ENCODE measurements around the gene ALX3. TPM values are rescaled to one million over a fixed set of nuclear protein-coding genes. Genes with fewer than 3 reads are reported as not detected.

The ALX3 gene
- polyA plus RNA-seq, 4 donors = 0.09 TPM; not detected in 3

- no peak overlapping the region for H3K4me3 ChIP-seq (ENCODE audit: low read depth in 1 of 3, low read length in 3 of 3)
- no peaks in the 10 kb centered on the region for H3K4me1 ChIP-seq (ENCODE audit: control insufficient read depth in 3 of 3, insufficient read depth in 2 of 3, low read depth in 1 of 3, low read length in 2 of 3)
- no peak for DNase-seq
- H3K9me3 ChIP-seq (ENCODE audit: control insufficient read depth in 2 of 2, insufficient read depth in 1 of 2, low read depth in 1 of 2, low read length in 1 of 2) = no peaks in the 10 kb centered on the region
- H3K27ac ChIP-seq (ENCODE audit: low read depth in 1 of 3, low read length in 2 of 3) = no peak overlapping the region
- peaks cover 0 to 54% (median 4%) of the 10 kb centered on the region in 3 donors for H3K27me3 ChIP-seq (ENCODE audit: control insufficient read depth in 3 of 3, insufficient read depth in 3 of 3, low read length in 3 of 3)
- 80 to 87% (median 81%) methylated on average over 3 of the region's 3 CpGs for WGBS, 3 donors
- no peak for FAIRE-seq
- H3K36me3 ChIP-seq (ENCODE audit: control insufficient read depth in 3 of 3, insufficient read depth in 2 of 3, low read depth in 1 of 3, low read length in 3 of 3) = no peaks in the 10 kb centered on the region
Measured at GRCh38 chr1:110076789-110077500, 6.5 kb upstream of the ALX3 start.

GRCh38 chr1:110074166-110074565 lies 3.7 kb upstream of the ALX3 start:
- 67 to 83% (median 69%) methylated on average over 4 of the region's 4 CpGs for WGBS, 3 donors

GRCh38 chr1:110070282-110070669 lies 196 bp downstream of the ALX3 start:
- peak in 1 of 2 donors; percentile 22 for DNase-seq
- H3K27me3 ChIP-seq (ENCODE audit: control insufficient read depth in 3 of 3, insufficient read depth in 3 of 3, low read length in 3 of 3) = peaks cover 13 to 80% (median 57%) of the 10 kb centered on the region in 3 donors
- no peaks in the 10 kb centered on the region for H3K36me3 ChIP-seq (ENCODE audit: control insufficient read depth in 3 of 3, insufficient read depth in 2 of 3, low read depth in 1 of 3, low read length in 3 of 3)
- no peak overlapping the region for H3K27ac ChIP-seq (ENCODE audit: low read depth in 1 of 3, low read length in 2 of 3)
- H3K9me3 ChIP-seq (ENCODE audit: control insufficient read depth in 2 of 2, insufficient read depth in 1 of 2, low read depth in 1 of 2, low read length in 1 of 2) = no peaks in the 10 kb centered on the region
- FAIRE-seq = no peak
- 1 to 3% (median 2%) methylated on average over 34 to 52 of the region's 52 CpGs for WGBS, 3 donors
- peaks cover 0 to 3% (median 0%) of the 10 kb centered on the region in 3 donors for H3K4me1 ChIP-seq (ENCODE audit: control insufficient read depth in 3 of 3, insufficient read depth in 2 of 3, low read depth in 1 of 3, low read length in 2 of 3)
- peak overlapping the region in 1 of 3 donors; percentile 29 for H3K4me3 ChIP-seq (ENCODE audit: low read depth in 1 of 3, low read length in 3 of 3)

More at GRCh38 chr1:110074166-110074565, 3.7 kb upstream of the ALX3 start:
- Histone ChIP-seq H3K9me3 (ENCODE audit: control insufficient read depth in 2 of 2, insufficient read depth in 1 of 2, low read depth in 1 of 2, low read length in 1 of 2) (no peaks in the 10 kb centered on the region), H3K4me3 (ENCODE audit: low read depth in 1 of 3, low read length in 3 of 3) (no peak overlapping the region), H3K36me3 (ENCODE audit: control insufficient read depth in 3 of 3, insufficient read depth in 2 of 3, low read depth in 1 of 3, low read length in 3 of 3) (no peaks in the 10 kb centered on the region), H3K4me1 (ENCODE audit: control insufficient read depth in 3 of 3, insufficient read depth in 2 of 3, low read depth in 1 of 3, low read length in 2 of 3) (no peaks in the 10 kb centered on the region), H3K27me3 (ENCODE audit: control insufficient read depth in 3 of 3, insufficient read depth in 3 of 3, low read length in 3 of 3) (peaks cover 5 to 66% (median 23%) of the 10 kb centered on the region in 3 donors), H3K27ac (ENCODE audit: low read depth in 1 of 3, low read length in 2 of 3) (no peak overlapping the region)
- DNase-seq (no peak), FAIRE-seq (no peak)

GRCh38 chr1:110069404-110070281 lies 829 bp downstream of the ALX3 start:
- peak in 1 of 2 donors; percentile 38 for DNase-seq
- H3K27me3 ChIP-seq (ENCODE audit: control insufficient read depth in 3 of 3, insufficient read depth in 3 of 3, low read length in 3 of 3) = peaks cover 13 to 84% (median 57%) of the 10 kb centered on the region in 3 donors
- peaks cover 0 to 3% (median 0%) of the 10 kb centered on the region in 3 donors for H3K4me1 ChIP-seq (ENCODE audit: control insufficient read depth in 3 of 3, insufficient read depth in 2 of 3, low read depth in 1 of 3, low read length in 2 of 3)
- H3K9me3 ChIP-seq (ENCODE audit: control insufficient read depth in 2 of 2, insufficient read depth in 1 of 2, low read depth in 1 of 2, low read length in 1 of 2) = no peaks in the 10 kb centered on the region
- H3K27ac ChIP-seq (ENCODE audit: low read depth in 1 of 3, low read length in 2 of 3) = no peak overlapping the region
- no peak for FAIRE-seq
- 9 to 15% (median 12%) methylated on average over 60 to 64 of the region's 64 CpGs for WGBS, 3 donors
- H3K36me3 ChIP-seq (ENCODE audit: control insufficient read depth in 3 of 3, insufficient read depth in 2 of 3, low read depth in 1 of 3, low read length in 3 of 3) = no peaks in the 10 kb centered on the region
- no peak overlapping the region for H3K4me3 ChIP-seq (ENCODE audit: low read depth in 1 of 3, low read length in 3 of 3)

GRCh38 chr1:110068646-110069403 lies 1.6 kb downstream of the ALX3 start:
- no peak for FAIRE-seq

GRCh38 chr1:110067893-110068645 lies 2.4 kb downstream of the ALX3 start:
- Histone ChIP-seq H3K4me1 (ENCODE audit: control insufficient read depth in 3 of 3, insufficient read depth in 2 of 3, low read depth in 1 of 3, low read length in 2 of 3) (peaks cover 0 to 3% (median 0%) of the 10 kb centered on the region in 3 donors), H3K27ac (ENCODE audit: low read depth in 1 of 3, low read length in 2 of 3) (no peak overlapping the region), H3K27me3 (ENCODE audit: control insufficient read depth in 3 of 3, insufficient read depth in 3 of 3, low read length in 3 of 3) (peaks cover 13 to 78% (median 57%) of the 10 kb centered on the region in 3 donors), H3K9me3 (ENCODE audit: control insufficient read depth in 2 of 2, insufficient read depth in 1 of 2, low read depth in 1 of 2, low read length in 1 of 2) (no peaks in the 10 kb centered on the region), H3K4me3 (ENCODE audit: low read depth in 1 of 3, low read length in 3 of 3) (no peak overlapping the region), H3K36me3 (ENCODE audit: control insufficient read depth in 3 of 3, insufficient read depth in 2 of 3, low read depth in 1 of 3, low read length in 3 of 3) (peaks cover 0 to 4% (median 0%) of the 10 kb centered on the region in 3 donors)
- WGBS, 3 donors = 3 to 9% (median 8%) methylated on average over 67 to 68 of the region's 68 CpGs
- DNase-seq (peak in 1 of 2 donors; percentile 48), FAIRE-seq (no peak)

More at GRCh38 chr1:110068646-110069403, 1.6 kb downstream of the ALX3 start:
- peak in 1 of 2 donors; percentile 53 for DNase-seq
- Histone ChIP-seq H3K4me3 (ENCODE audit: low read depth in 1 of 3, low read length in 3 of 3) (no peak overlapping the region), H3K27ac (ENCODE audit: low read depth in 1 of 3, low read length in 2 of 3) (no peak overlapping the region), H3K9me3 (ENCODE audit: control insufficient read depth in 2 of 2, insufficient read depth in 1 of 2, low read depth in 1 of 2, low read length in 1 of 2) (no peaks in the 10 kb centered on the region), H3K27me3 (ENCODE audit: control insufficient read depth in 3 of 3, insufficient read depth in 3 of 3, low read length in 3 of 3) (peaks cover 13 to 84% (median 57%) of the 10 kb centered on the region in 3 donors), H3K36me3 (ENCODE audit: control insufficient read depth in 3 of 3, insufficient read depth in 2 of 3, low read depth in 1 of 3, low read length in 3 of 3) (no peaks in the 10 kb centered on the region), H3K4me1 (ENCODE audit: control insufficient read depth in 3 of 3, insufficient read depth in 2 of 3, low read depth in 1 of 3, low read length in 2 of 3) (peaks cover 0 to 3% (median 0%) of the 10 kb centered on the region in 3 donors)
- 4 to 6% (median 5%) methylated on average over 67 to 68 of the region's 68 CpGs for WGBS, 3 donors

- peak in 1 of 2 donors; percentile 28 for DNase-seq
- peaks cover 13 to 72% (median 57%) of the 10 kb centered on the region in 3 donors for H3K27me3 ChIP-seq (ENCODE audit: control insufficient read depth in 3 of 3, insufficient read depth in 3 of 3, low read length in 3 of 3)
Measured at GRCh38 chr1:110067479-110067892, 3.0 kb downstream of the ALX3 start.

More at GRCh38 chr1:110067479-110067892, 3.0 kb downstream of the ALX3 start:
- 23 to 31% (median 30%) methylated on average over 23 of the region's 23 CpGs for WGBS, 3 donors
- H3K9me3 ChIP-seq (ENCODE audit: control insufficient read depth in 2 of 2, insufficient read depth in 1 of 2, low read depth in 1 of 2, low read length in 1 of 2) = no peaks in the 10 kb centered on the region
- H3K4me1 ChIP-seq (ENCODE audit: control insufficient read depth in 3 of 3, insufficient read depth in 2 of 3, low read depth in 1 of 3, low read length in 2 of 3) = peaks cover 0 to 3% (median 0%) of the 10 kb centered on the region in 3 donors
- FAIRE-seq = no peak
- no peak overlapping the region for H3K4me3 ChIP-seq (ENCODE audit: low read depth in 1 of 3, low read length in 3 of 3)
- peaks cover 0 to 8% (median 0%) of the 10 kb centered on the region in 3 donors for H3K36me3 ChIP-seq (ENCODE audit: control insufficient read depth in 3 of 3, insufficient read depth in 2 of 3, low read depth in 1 of 3, low read length in 3 of 3)
- no peak overlapping the region for H3K27ac ChIP-seq (ENCODE audit: low read depth in 1 of 3, low read length in 2 of 3)
